ENCODE measurements around the gene SKIDA1.

SKIDA1 gene

DNA sequence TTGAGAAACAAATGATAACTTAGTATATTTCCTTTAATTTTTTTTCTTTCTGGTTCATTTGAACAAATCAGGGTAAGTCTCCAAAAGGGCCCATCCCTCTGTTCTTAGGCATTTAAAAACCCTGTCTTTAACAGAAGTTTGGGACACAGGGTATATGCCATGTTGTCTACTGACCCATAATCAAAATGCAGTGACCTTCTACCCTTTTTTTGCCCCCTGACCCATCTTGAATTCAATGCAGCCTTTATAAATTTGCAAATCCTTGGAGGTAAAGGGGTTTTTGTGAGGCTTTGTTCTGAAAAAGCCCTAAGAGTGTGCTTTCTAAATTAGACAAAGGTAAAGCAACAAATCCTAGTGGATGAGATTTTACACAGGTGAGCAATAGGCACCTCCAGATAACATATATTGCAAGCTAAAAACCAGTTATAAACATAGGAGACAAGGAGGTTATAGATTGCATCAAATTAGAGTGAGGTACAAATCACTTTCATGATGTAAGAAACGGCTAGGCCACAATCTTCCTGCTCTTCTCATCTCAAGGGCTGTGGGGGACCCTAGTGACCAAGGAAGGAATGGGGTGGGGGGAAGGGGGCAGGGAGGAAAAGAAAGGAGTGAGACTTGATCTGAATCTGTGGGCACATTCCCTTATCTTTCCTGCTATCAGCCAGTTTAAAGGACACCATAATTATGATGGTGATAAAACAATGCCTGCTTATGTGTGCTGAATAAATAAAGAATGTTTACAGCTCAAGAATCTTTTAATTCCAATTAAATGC is 2.7 kb downstream of the SKIDA1 start:
- no peaks in the 10 kb centered on the region for H3K27me3 ChIP-seq (ENCODE audit: insufficient read depth, low read length)
- no peak overlapping the region for H2AFZ ChIP-seq (ENCODE audit: low read length, unreplicated experiment)
- H3K27ac ChIP-seq (ENCODE audit: low read depth, low read length), result no peak overlapping the region
- peaks cover 23% of the 10 kb centered on the region for H3K4me1 ChIP-seq (ENCODE audit: control insufficient read depth, insufficient read depth, low read length, unreplicated experiment)
- H3K36me3 ChIP-seq (ENCODE audit: insufficient read depth, low read length), result no peaks in the 10 kb centered on the region
- no peak overlapping the region for H3K4me3 ChIP-seq (ENCODE audit: low read depth, low read length)
- H3K79me2 ChIP-seq (ENCODE audit: control insufficient read depth, insufficient read depth, low read length, unreplicated experiment), result peaks cover 2% of the 10 kb centered on the region

GRCh38 chr10:21521751-21522533 is 3.5 kb downstream of the SKIDA1 start:
- Histone ChIP-seq H3K4me1 (ENCODE audit: control insufficient read depth, insufficient read depth, low read length, unreplicated experiment) (peaks cover 25% of the 10 kb centered on the region), H3K27ac (ENCODE audit: low read depth, low read length) (no peak overlapping the region), H3K36me3 (ENCODE audit: insufficient read depth, low read length) (no peaks in the 10 kb centered on the region), H3K27me3 (ENCODE audit: insufficient read depth, low read length) (no peaks in the 10 kb centered on the region), H3K79me2 (ENCODE audit: control insufficient read depth, insufficient read depth, low read length, unreplicated experiment) (no peaks in the 10 kb centered on the region), H3K4me3 (ENCODE audit: low read depth, low read length) (peak overlapping the region; percentile 11; the same call in 1 of the 2 replicates), H2AFZ (ENCODE audit: low read length, unreplicated experiment) (peak overlapping the region; percentile 30)

DNA sequence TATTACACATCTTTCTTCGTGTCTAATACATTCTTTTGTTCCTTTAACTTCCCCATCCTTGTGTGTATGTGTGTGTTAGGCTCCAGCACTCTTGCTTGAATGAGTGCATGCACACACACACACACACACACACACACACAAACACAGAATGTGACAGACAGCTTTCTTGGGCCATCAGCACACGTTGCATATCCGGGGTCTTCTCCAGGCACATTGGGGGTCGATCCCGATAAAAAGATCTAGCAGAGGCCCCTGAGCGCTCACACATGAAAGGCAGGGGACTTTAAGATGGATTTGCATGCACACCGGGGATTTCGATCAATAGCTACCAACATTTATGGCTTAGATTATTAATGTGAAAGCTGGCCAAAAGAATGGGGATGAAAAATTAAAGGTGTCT is 4.5 kb downstream of the SKIDA1 start:
- no peak overlapping the region for H3K27ac ChIP-seq (ENCODE audit: low read depth, low read length)
- H3K4me3 ChIP-seq (ENCODE audit: low read depth, low read length), result peak overlapping the region; percentile 65; the same call in 1 of the 2 replicates
- H2AFZ ChIP-seq (ENCODE audit: low read length, unreplicated experiment), result no peak overlapping the region
- no peaks in the 10 kb centered on the region for H3K79me2 ChIP-seq (ENCODE audit: control insufficient read depth, insufficient read depth, low read length, unreplicated experiment)
- no peaks in the 10 kb centered on the region for H3K27me3 ChIP-seq (ENCODE audit: insufficient read depth, low read length)
- H3K36me3 ChIP-seq (ENCODE audit: insufficient read depth, low read length), result no peaks in the 10 kb centered on the region
- H3K4me1 ChIP-seq (ENCODE audit: control insufficient read depth, insufficient read depth, low read length, unreplicated experiment), result peaks cover 26% of the 10 kb centered on the region

DNA sequence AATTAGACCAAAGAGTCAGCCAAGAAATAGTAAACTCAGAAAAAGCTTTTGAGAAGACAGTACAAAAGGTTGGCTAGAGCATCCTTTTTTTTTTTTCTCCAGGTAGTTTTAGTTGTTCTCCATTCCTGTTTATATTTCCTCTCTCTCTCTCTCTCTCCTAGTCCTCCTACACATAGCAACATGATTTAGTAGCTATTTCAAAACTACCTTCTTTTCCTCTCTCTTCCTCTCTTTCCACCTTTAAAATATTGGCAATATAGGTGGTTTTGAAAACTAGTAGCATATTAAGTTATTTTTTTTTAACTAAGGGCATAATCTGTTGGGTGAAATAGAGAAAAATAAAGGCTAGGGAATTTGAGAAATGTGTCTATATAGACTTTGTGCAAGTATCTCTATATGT is 5.0 kb downstream of the SKIDA1 start:
- Histone ChIP-seq H3K4me3 (ENCODE audit: low read depth, low read length) (peak overlapping the region; percentile 65), H2AFZ (ENCODE audit: low read length, unreplicated experiment) (peak overlapping the region; percentile 55), H3K27me3 (ENCODE audit: insufficient read depth, low read length) (no peaks in the 10 kb centered on the region), H3K4me1 (ENCODE audit: control insufficient read depth, insufficient read depth, low read length, unreplicated experiment) (peaks cover 30% of the 10 kb centered on the region), H3K36me3 (ENCODE audit: insufficient read depth, low read length) (no peaks in the 10 kb centered on the region), H3K27ac (ENCODE audit: low read depth, low read length) (peak overlapping the region; percentile 63), H3K79me2 (ENCODE audit: control insufficient read depth, insufficient read depth, low read length, unreplicated experiment) (no peaks in the 10 kb centered on the region)

DNA sequence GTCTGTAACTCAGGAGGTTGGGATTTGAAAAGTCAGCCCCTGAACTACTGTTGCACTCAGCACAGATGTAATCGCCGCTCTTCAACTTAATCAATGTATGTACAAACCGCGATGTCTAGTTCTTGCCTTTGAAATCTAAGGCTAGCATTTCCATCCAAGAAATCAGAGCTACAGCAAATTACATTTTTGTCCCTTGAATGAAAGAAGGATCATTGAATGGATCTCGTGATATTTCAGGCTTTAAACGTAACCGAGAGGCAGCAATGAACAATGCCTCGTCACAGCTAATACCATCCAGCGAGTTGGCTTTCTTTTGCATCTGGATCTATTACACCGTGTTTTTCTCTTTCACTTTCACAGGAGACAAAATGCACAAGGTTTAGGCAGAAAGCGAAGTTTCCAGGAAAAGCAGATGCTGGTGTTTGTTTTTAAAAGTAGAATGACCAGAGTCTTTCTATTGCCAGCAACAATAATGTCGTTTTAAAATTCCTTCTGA is 5.5 kb downstream of the SKIDA1 start:
- H3K4me3 ChIP-seq (ENCODE audit: low read depth, low read length), result peak overlapping the region; percentile 65
- peak overlapping the region; percentile 63 for H3K27ac ChIP-seq (ENCODE audit: low read depth, low read length)
- no peaks in the 10 kb centered on the region for H3K79me2 ChIP-seq (ENCODE audit: control insufficient read depth, insufficient read depth, low read length, unreplicated experiment)
- no peaks in the 10 kb centered on the region for H3K36me3 ChIP-seq (ENCODE audit: insufficient read depth, low read length)
- no peaks in the 10 kb centered on the region for H3K27me3 ChIP-seq (ENCODE audit: insufficient read depth, low read length)
- peaks cover 30% of the 10 kb centered on the region for H3K4me1 ChIP-seq (ENCODE audit: control insufficient read depth, insufficient read depth, low read length, unreplicated experiment)
- H2AFZ ChIP-seq (ENCODE audit: low read length, unreplicated experiment), result peak overlapping the region; percentile 67

DNA sequence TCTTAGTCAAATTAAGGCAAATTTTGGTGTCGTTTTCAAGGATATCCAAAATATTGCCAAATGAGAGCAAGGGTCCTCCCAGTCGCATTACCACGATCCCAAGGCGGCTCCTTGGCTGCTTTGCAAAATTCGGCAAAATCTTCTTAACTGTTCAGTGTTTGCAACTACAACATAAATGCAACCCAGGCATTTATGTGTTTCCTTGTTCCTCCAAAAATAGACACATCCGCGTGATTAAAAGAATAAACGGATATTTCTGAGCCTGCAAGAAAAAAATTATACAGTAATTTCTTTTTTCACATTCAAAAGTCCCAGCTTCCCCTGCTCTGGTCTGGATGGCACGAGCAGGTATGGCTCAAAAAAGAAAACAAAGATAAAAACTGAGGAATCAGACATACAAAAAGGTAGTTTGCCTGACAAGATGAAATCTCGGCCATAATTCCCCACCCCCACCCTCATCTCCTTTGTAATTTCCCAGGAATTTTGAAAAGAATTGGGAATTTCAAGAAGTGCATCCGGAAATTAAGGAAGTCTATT is 6.0 kb downstream of the SKIDA1 start:
- Histone ChIP-seq H3K4me1 (ENCODE audit: control insufficient read depth, insufficient read depth, low read length, unreplicated experiment) (peaks cover 30% of the 10 kb centered on the region), H3K27ac (ENCODE audit: low read depth, low read length) (peak overlapping the region; percentile 63), H3K36me3 (ENCODE audit: insufficient read depth, low read length) (no peaks in the 10 kb centered on the region), H3K4me3 (ENCODE audit: low read depth, low read length) (peak overlapping the region; percentile 65), H3K27me3 (ENCODE audit: insufficient read depth, low read length) (no peaks in the 10 kb centered on the region), H2AFZ (ENCODE audit: low read length, unreplicated experiment) (peak overlapping the region; percentile 67), H3K79me2 (ENCODE audit: control insufficient read depth, insufficient read depth, low read length, unreplicated experiment) (no peaks in the 10 kb centered on the region)

- peaks cover 30% of the 10 kb centered on the region for H3K4me1 ChIP-seq (ENCODE audit: control insufficient read depth, insufficient read depth, low read length, unreplicated experiment)
- H3K4me3 ChIP-seq (ENCODE audit: low read depth, low read length), result peak overlapping the region; percentile 65
- no peaks in the 10 kb centered on the region for H3K36me3 ChIP-seq (ENCODE audit: insufficient read depth, low read length)
- no peaks in the 10 kb centered on the region for H3K79me2 ChIP-seq (ENCODE audit: control insufficient read depth, insufficient read depth, low read length, unreplicated experiment)
- H2AFZ ChIP-seq (ENCODE audit: low read length, unreplicated experiment), result peak overlapping the region; percentile 67
- H3K27ac ChIP-seq (ENCODE audit: low read depth, low read length), result peak overlapping the region; percentile 63; the same call in 1 of the 2 replicates
- no peaks in the 10 kb centered on the region for H3K27me3 ChIP-seq (ENCODE audit: insufficient read depth, low read length)
These were observed 6.7 kb downstream of the SKIDA1 start for GRCh38 chr10:21518641-21519396.

DNA sequence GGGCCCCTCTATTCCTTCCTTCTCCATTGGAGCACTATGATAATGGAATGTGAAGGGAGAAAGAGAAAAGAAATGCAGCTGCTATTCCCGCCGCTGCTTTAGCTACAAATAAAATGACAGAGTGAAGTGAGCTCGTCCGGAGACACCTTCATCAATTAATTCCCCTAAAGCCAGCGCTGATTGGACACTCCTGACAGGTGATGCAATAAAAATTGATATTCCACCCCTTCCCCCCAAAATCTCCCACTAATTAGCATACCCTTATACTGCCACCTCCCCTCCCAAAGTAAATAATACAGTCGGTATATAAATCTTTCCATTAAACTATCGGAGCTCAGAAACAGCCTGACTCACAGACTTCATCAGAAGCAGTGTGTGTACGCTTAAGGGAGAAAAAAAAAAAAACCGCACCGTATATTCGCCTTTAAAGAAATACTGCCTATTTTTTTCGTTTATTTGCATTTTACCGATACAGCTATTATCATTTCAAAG is 7.3 kb downstream of the SKIDA1 start:
- peaks cover 26% of the 10 kb centered on the region for H3K4me1 ChIP-seq (ENCODE audit: control insufficient read depth, insufficient read depth, low read length, unreplicated experiment)
- H3K27me3 ChIP-seq (ENCODE audit: insufficient read depth, low read length), result no peaks in the 10 kb centered on the region
- no peaks in the 10 kb centered on the region for H3K79me2 ChIP-seq (ENCODE audit: control insufficient read depth, insufficient read depth, low read length, unreplicated experiment)
- no peak overlapping the region for H3K27ac ChIP-seq (ENCODE audit: low read depth, low read length)
- no peaks in the 10 kb centered on the region for H3K36me3 ChIP-seq (ENCODE audit: insufficient read depth, low read length)
- peak overlapping the region; percentile 98 for H2AFZ ChIP-seq (ENCODE audit: low read length, unreplicated experiment)
- peak overlapping the region; percentile 65 for H3K4me3 ChIP-seq (ENCODE audit: low read depth, low read length)

DNA sequence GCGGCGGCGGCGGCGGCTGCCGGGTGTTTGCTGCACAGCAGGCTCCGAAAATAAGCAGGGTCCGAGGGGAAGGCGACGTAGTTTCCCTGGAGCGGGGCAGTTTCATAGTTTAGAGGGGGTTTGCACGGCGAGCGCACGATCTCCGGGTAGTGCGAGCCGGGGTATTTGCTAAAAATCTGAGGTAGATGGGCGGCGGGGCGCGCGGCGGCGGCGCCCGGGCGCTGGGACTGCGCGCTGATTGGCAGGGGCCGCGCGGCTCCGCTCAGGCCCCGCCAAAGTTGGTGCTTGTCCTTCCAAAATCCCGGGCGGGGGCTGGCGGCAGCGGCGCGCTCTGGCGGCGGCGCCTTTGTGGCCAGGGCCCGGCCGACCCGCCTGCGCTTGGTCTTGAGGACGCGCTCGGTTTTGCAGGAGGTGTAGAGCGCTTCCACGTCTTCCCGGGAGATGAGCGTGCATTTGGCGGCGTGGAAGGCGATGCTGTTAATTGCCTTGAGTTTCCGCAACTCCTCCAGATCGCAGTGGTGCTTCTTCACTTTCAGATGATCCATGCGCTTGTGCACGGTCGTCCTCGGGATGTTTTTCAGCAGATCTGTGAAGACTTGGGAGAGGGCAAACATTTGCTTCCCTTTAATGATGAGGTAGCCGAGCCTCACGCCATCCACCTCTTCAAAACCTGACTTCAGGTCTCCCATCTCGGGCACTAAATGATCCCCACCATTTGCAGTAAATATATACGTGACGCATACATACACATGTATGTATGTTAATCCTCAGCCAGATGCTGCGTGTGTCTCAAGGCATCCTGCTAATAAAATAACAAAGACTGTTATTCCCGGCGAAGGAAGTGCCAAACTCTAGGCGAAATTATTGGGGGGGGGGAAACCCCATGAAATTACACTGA is 8.1 kb downstream of the SKIDA1 start:
- Histone ChIP-seq H3K27me3 (ENCODE audit: insufficient read depth, low read length) (no peaks in the 10 kb centered on the region), H3K27ac (ENCODE audit: low read depth, low read length) (no peak overlapping the region; the same call in 1 of the 2 replicates), H3K4me1 (ENCODE audit: control insufficient read depth, insufficient read depth, low read length, unreplicated experiment) (peaks cover 25% of the 10 kb centered on the region), H3K4me3 (ENCODE audit: low read depth, low read length) (peak overlapping the region; percentile 65), H3K79me2 (ENCODE audit: control insufficient read depth, insufficient read depth, low read length, unreplicated experiment) (no peaks in the 10 kb centered on the region), H3K36me3 (ENCODE audit: insufficient read depth, low read length) (no peaks in the 10 kb centered on the region), H2AFZ (ENCODE audit: low read length, unreplicated experiment) (peak overlapping the region; percentile 98)
